Neutrophil (primary cell): Measurements from ENCODE around the gene SFRP4.
A peak's percentile ranks its signal among the peaks of the same experiment; 100 is the strongest.

ENCODE experiments used
- H3K27ac ChIP-seq: fragments of 200-600 bp; sonication (generic); 2 replicates; pipeline ENCODE4 v1.5.1; 2016; ENCODE audit warnings: mild to moderate bottlenecking, moderate library complexity
- H3K27me3 ChIP-seq: fragments of 200-600 bp; sonication (generic); 2 replicates; pipeline ENCODE4 v1.6.0; 2016; ENCODE audit warnings: mild to moderate bottlenecking
- H3K36me3 ChIP-seq: fragments of 200-600 bp; sonication (generic); 2 replicates; pipeline ENCODE4 v1.5.1; 2017
- H3K4me1 ChIP-seq, 2 experiments: fragments of 200-600 bp in 1 of 2; sonication (generic) in 1 of 2; 1 replicate in 1 of 2; 2 replicates in 1 of 2; pipeline versions ENCODE4 v1.5.1 to v1.6.1; 2013 to 2016; ENCODE audit warnings: low read depth in 1 of 2, low read length in 1 of 2, mild to moderate bottlenecking in 1 of 2, moderate library complexity in 1 of 2; ENCODE audit not compliant: control insufficient read depth in 1 of 2, insufficient read depth in 1 of 2
- H3K4me3 ChIP-seq, 2 experiments: fragments of 200-600 bp in 1 of 2; sonication (generic) in 1 of 2; 1 replicate in 1 of 2; 2 replicates in 1 of 2; pipeline ENCODE4 v1.5.1; 2013 to 2016; ENCODE audit warnings: low read depth in 1 of 2, low read length in 1 of 2, mild to moderate bottlenecking in 1 of 2, moderate library complexity in 1 of 2
- H3K9me3 ChIP-seq: fragments of 200-600 bp; sonication (generic); 2 replicates; pipeline ENCODE4 v1.5.1; 2016
- TF ChIP-seq, protein P1 (sequence below): fragments of 200-600 bp; sonication (generic); IDR thresholded peaks from 2 replicates; pipeline ENCODE4 v1.5.1; 2016; ENCODE audit warnings: antibody characterized with exemption

SFRP4 gene

DNA sequence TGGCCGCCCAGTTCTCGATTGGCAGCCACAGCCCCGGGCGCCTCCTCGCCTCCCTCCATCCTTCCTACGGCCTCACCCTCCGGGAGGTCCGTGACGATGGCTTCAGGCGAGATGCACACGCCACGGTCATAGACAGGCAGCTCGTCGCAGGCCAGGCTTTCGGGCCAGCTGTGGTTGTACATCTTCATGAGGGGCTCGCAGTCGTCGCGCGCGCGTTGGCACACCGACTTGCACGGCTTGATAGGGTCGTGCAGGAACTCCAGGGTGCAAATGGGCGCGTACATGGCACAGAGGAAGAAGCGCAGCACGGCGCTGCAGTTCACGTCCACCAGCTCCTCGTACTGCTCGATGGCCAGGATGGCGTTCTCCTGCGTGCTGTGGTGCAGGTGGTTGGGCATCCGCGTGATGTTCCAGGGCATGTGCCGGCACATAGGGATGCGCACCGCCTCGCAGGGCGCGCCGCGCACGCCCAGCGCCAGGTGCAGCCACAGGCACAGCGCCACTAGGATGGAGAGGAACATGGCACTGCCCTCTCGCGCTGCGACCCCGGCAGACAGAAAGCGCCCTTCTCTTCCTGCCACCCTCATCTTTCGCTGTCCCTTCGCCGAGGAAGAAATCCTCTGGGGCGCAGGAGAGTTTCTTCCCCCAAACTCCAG lies 472 bp downstream of the SFRP4 start:
- peaks cover 71% of the 10 kb centered on the region for H3K27me3 ChIP-seq
- H3K4me1 ChIP-seq: peaks cover 30 to 31% of the 10 kb centered on the region in 2 experiments
- H3K9me3 ChIP-seq: no peaks in the 10 kb centered on the region
- TF ChIP-seq, protein P1, sequence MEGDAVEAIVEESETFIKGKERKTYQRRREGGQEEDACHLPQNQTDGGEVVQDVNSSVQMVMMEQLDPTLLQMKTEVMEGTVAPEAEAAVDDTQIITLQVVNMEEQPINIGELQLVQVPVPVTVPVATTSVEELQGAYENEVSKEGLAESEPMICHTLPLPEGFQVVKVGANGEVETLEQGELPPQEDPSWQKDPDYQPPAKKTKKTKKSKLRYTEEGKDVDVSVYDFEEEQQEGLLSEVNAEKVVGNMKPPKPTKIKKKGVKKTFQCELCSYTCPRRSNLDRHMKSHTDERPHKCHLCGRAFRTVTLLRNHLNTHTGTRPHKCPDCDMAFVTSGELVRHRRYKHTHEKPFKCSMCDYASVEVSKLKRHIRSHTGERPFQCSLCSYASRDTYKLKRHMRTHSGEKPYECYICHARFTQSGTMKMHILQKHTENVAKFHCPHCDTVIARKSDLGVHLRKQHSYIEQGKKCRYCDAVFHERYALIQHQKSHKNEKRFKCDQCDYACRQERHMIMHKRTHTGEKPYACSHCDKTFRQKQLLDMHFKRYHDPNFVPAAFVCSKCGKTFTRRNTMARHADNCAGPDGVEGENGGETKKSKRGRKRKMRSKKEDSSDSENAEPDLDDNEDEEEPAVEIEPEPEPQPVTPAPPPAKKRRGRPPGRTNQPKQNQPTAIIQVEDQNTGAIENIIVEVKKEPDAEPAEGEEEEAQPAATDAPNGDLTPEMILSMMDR: no peak
- peak overlapping the region; percentile 13 to 16 for H3K4me3 ChIP-seq
- no peaks in the 10 kb centered on the region for H3K36me3 ChIP-seq
- no peak overlapping the region for H3K27ac ChIP-seq

GRCh38 chr7:37915438-37915837 lies 1.2 kb downstream of the SFRP4 start:
- Histone ChIP-seq H3K9me3 (no peaks in the 10 kb centered on the region), H3K36me3 (no peaks in the 10 kb centered on the region), H3K4me3 (no peak overlapping the region), H3K27ac (no peak overlapping the region), H3K27me3 (peaks cover 64% of the 10 kb centered on the region), H3K4me1 (peaks cover 23 to 24% of the 10 kb centered on the region in 2 experiments)
- TF ChIP-seq, protein P1: no peak

- no peak overlapping the region for H3K27ac ChIP-seq
- TF ChIP-seq, protein P1: no peak
- no peaks in the 10 kb centered on the region for H3K9me3 ChIP-seq
- peaks cover 37% of the 10 kb centered on the region for H3K27me3 ChIP-seq
- no peak overlapping the region for H3K4me3 ChIP-seq
- H3K4me1 ChIP-seq: peaks cover 20 to 21% of the 10 kb centered on the region in 2 experiments
- H3K36me3 ChIP-seq: no peaks in the 10 kb centered on the region
Measured at GRCh38 chr7:37912756-37913155, 3.9 kb downstream of the SFRP4 start.

DNA sequence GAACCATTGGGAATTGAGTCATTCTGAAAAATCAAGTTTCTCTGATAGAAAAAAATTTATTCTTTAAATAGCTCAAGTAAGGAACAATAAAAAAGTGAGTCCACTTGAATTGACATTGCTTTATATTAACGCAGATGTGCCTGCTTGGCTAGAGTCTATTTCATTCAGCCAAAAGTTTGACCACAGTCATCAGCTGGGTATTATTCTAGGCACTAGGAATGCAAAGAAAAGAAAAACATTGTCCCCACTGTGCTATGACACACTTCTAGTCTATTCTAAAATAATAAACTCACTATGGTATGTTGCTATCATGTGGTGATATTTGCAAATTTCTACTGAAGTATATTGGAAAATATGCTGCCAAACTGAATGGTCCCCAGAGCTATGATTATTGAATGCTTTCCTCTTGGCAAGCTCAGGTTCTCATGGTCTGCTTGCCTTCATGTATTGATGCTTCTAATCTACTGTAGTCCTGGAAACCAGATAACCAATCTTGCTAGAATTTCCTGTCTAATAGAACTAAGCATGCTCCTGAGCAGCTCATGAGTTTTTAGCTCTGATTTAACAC lies 8.3 kb downstream of the SFRP4 start:
- Histone ChIP-seq H3K27ac (no peak overlapping the region), H3K9me3 (no peaks in the 10 kb centered on the region), H3K27me3 (no peaks in the 10 kb centered on the region), H3K4me1 (no peaks in the 10 kb centered on the region), H3K4me3 (no peak overlapping the region), H3K36me3 (no peaks in the 10 kb centered on the region)
- TF ChIP-seq, protein P1: no peak

DNA sequence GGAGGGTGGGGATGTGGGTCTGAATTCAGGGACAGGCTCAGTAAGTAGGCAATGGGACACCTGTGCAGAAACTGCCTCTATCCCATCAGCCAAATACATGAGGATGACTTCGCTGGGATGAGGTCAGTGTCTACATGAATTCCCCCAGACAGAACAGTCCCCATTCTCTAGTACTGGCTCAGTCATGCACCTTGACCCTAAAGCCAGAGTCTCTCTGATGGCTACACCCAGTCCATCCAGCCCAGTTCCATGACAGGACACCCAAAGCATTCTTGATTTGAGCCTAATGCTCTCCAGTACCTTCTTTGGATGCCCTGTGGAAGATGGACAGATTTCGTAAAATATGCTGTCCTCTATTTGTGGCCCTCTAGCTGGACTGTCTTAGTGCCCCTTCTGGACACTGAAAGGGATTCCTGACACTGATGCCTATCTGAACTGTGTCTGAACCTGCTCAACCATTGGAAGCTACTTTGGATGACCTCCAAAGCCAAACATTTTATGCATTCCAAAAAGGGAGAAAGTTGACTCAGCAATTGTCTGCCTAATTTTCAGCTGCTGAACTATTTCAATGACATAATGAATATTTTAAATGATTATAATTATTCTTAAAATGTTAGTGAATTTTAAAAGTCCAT lies 14.6 kb downstream of the SFRP4 start:
- H3K27ac ChIP-seq: no peak overlapping the region
- H3K27me3 ChIP-seq: no peaks in the 10 kb centered on the region

More for the DNA sequence above, 14.6 kb downstream of the SFRP4 start:
- H3K36me3 ChIP-seq: peaks cover 28% of the 10 kb centered on the region
- TF ChIP-seq, protein P1: no peak
- no peaks in the 10 kb centered on the region for H3K9me3 ChIP-seq
- H3K4me3 ChIP-seq: no peak overlapping the region
- no peaks in the 10 kb centered on the region for H3K4me1 ChIP-seq
